HFFc6 (cell line): ENCODE data around the gene SLC22A16. TPM values are rescaled to one million over a fixed set of nuclear protein-coding genes. Genes with fewer than 3 reads are reported as not detected.
"Not testable (repeated sequence)": the region's sequence is repeated elsewhere in the genome, so short reads cannot be mapped to it uniquely, and the experiment has no call there.

Experiments
- DNase-seq: peaks from one replicate; pipeline ENCODE4 v3.0.0-alpha.2; 2018
- H3K27ac Mint-ChIP-seq: 2 replicates; pipeline ENCODE4 v1.8.0; 2020; ENCODE audit warnings: mild to moderate bottlenecking, mixed read lengths
- H3K27me3 Mint-ChIP-seq: 2 replicates; pipeline ENCODE4 v1.8.0; 2021; ENCODE audit warnings: mild to moderate bottlenecking, moderate library complexity, mixed read lengths; ENCODE audit not compliant: insufficient read depth
- H3K36me3 Mint-ChIP-seq: 2 replicates; pipeline ENCODE4 v1.8.0; 2021; ENCODE audit warnings: low read depth, mixed read lengths
- H3K4me1 Mint-ChIP-seq: 2 replicates; pipeline ENCODE4 v1.8.0; 2020; ENCODE audit warnings: low read depth, mixed read lengths
- H3K4me3 Mint-ChIP-seq: 2 replicates; pipeline ENCODE4 v1.8.0; 2020; ENCODE audit warnings: mild to moderate bottlenecking, moderate library complexity, mixed read lengths
- H3K9me3 Mint-ChIP-seq: 2 replicates; pipeline ENCODE4 v1.8.0; 2020; ENCODE audit warnings: mild to moderate bottlenecking, mixed read lengths
- CTCF ChIP-seq: fragments of 200-600 bp; sonication (generic); IDR thresholded peaks from 2 replicates; pipeline ENCODE4 v1.5.0; 2021; ENCODE audit warnings: antibody characterized with exemption, mild to moderate bottlenecking
- total RNA-seq, 6 experiments: library from RNA; stranded (reverse); fragmentation: NEBNext Ultra II Directional; extraction: Animal tissue kit (Norgen Biotek cat#: 25700); gene quantifications; 2 replicates in 1 of 6; 3 replicates in 5 of 6; pipeline ENCODE4 v1.2.3, GENCODE V29; 2021

Gene SLC22A16
- total RNA-seq, 6 experiments from 2014 or later, result not detected

GRCh38 chr6:110458476-110458875, 17.9 kb downstream of the SLC22A16 start:
- no peak for TF ChIP-seq CTCF

GRCh38 chr6:110457567-110458175, 18.7 kb downstream of the SLC22A16 start:
- DNase-seq, result peak; percentile 5
- H3K9me3 Mint-ChIP-seq, result peaks cover 14% of the 10 kb centered on the region
- peak; percentile 71 for TF ChIP-seq CTCF
- not testable (repeated sequence) for H3K36me3 Mint-ChIP-seq, H3K4me3 Mint-ChIP-seq, H3K27ac Mint-ChIP-seq, H3K27me3 Mint-ChIP-seq, H3K4me1 Mint-ChIP-seq

More at GRCh38 chr6:110458476-110458875, 17.9 kb downstream of the SLC22A16 start:
- Mint-ChIP-seq H3K9me3 (peaks cover 22% of the 10 kb centered on the region), H3K27me3 (no peaks in the 10 kb centered on the region; the same call in 1 of the 2 replicates), H3K4me3 (no peak overlapping the region), H3K36me3 (peaks cover 6% of the 10 kb centered on the region; the same call in 1 of the 2 replicates), H3K27ac (no peak overlapping the region), H3K4me1 (no peaks in the 10 kb centered on the region)
- no peak for DNase-seq

GRCh38 chr6:110456694-110457093, 19.7 kb downstream of the SLC22A16 start:
- Mint-ChIP-seq H3K36me3 (peaks cover 2% of the 10 kb centered on the region; the same call in 1 of the 2 replicates), H3K27me3 (peaks cover 2% of the 10 kb centered on the region; the same call in 1 of the 2 replicates), H3K27ac (no peak overlapping the region), H3K4me1 (no peaks in the 10 kb centered on the region), H3K9me3 (peaks cover 4% of the 10 kb centered on the region), H3K4me3 (no peak overlapping the region)
- no peak for TF ChIP-seq CTCF
- DNase-seq, result no peak

- Mint-ChIP-seq H3K4me3 (no peak overlapping the region), H3K27ac (no peak overlapping the region), H3K9me3 (no peaks in the 10 kb centered on the region), H3K4me1 (no peaks in the 10 kb centered on the region), H3K27me3 (peaks cover 16% of the 10 kb centered on the region; the same call in 1 of the 2 replicates), H3K36me3 (no peaks in the 10 kb centered on the region)
- no peak for DNase-seq
- TF ChIP-seq CTCF, result no peak
Observed at GRCh38 chr6:110449541-110449895, 26.9 kb downstream of the SLC22A16 start.

- H3K27me3 Mint-ChIP-seq, result peaks cover 16% of the 10 kb centered on the region; the same call in 1 of the 2 replicates
- H3K4me3 Mint-ChIP-seq, result no peak overlapping the region
- H3K9me3 Mint-ChIP-seq, result no peaks in the 10 kb centered on the region
- no peaks in the 10 kb centered on the region for H3K36me3 Mint-ChIP-seq
- H3K4me1 Mint-ChIP-seq, result no peaks in the 10 kb centered on the region
- no peak for TF ChIP-seq CTCF
- no peak for DNase-seq
- no peak overlapping the region for H3K27ac Mint-ChIP-seq
Observed at GRCh38 chr6:110448846-110449540, 27.4 kb downstream of the SLC22A16 start.
